NCI-H69 (cell line): Measurements from ENCODE around the gene FNDC1.
"Not testable (repeated sequence)": the region's sequence is repeated elsewhere in the genome, so short reads cannot be mapped to it uniquely, and the experiment has no call there.

ENCODE experiments used
- DNase-seq: peaks from one replicate; lab custom pipeline; 2025; lab: John Stamatoyannopoulos, UW

The FNDC1 gene

DNA sequence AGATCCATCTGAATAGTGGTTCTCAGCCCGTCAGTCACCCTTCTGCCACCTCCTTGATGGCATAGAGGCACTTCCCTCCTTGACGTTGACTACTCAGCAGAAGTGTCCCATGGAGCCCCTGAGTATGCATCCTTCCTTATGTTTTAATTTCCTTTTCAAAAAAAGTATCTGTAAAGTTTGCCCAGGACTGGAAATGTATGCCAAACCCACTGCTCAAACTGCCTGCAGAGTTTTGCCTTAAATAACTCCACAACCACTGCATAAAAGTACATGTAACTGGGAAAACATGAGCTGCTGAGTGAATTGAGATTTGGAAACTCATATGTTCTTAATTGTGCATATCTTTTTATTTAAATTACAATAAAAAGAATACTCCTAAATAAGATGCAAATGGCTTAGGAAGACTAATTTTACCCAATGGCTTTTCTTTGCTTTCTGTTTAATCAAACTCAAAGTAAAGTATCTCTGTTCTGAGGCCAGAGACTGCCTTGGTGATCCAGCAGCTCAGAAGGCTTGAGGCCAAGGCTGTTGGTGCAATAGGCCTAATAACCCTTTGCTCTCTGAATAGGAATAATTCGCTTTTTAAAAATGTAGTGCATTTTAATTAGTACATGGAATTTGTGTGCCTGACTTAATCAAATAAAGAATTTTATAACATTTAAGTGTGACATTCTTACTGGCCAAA, 90.4 kb downstream of the FNDC1 start:
- DNase-seq, result no peak

DNA sequence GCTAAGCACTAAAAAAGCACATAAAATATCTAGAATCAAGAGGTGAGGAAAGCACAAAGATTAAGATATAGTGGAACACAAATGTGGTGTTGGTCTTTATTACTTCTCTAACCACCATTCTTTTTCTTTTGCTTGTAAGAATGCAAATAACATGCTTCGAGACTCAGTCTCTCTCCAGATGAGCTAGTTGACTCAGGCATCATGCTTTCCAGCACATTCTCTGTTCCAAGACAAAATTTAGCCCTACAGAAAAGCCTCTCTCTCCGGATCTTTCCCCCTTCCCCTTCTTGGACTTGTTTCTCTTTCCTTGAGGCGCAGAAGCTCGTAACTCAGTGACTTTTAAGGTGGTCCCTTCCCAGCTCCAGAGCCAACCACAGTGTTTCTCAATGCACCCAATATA, 91.0 kb downstream of the FNDC1 start:
- DNase-seq, result no peak

DNA sequence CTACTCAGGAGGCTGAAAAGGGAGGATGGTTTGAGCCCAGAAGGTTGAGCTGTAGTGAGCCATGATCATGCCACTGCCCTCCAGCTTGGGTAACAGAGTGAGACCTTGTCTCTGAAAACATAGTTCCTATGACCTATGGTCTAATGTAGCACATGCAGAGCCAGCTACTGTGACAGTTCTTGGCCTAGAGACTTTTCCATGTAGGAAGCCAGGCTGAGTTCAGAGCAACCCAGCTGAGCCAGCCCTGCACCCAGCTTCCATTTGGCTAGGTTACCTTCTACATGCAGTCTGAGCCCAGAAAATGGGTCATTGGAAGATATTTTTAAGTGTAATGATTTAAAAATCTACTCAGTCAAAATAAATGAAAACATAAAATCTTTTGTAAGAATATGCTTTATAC, 92.8 kb downstream of the FNDC1 start:
- DNase-seq, result no peak

DNA sequence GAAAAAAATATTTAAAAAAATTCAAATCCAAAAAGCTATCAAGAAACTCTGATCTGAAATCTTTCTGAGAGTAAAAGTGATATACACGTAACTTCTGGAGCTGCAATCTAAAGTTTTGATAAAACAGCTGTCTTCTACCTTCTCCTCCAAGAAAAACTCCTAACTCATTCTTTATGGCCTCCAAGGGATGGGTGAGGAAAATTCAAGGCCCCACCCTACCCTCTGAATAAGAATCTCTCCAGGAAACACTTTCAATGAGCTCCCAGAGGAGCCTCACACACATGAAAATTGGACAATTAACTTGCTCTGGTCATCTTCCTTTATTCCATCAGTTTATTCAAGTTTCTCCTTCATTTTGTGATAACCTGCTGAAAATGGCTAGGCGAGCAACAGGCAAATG, 93.4 kb downstream of the FNDC1 start:
- no peak for DNase-seq

GRCh38 chr6:159267165-159267564, 98.0 kb downstream of the FNDC1 start:
- DNase-seq, result no peak

GRCh38 chr6:159268511-159268910, 99.3 kb downstream of the FNDC1 start:
- DNase-seq, result no peak

DNA sequence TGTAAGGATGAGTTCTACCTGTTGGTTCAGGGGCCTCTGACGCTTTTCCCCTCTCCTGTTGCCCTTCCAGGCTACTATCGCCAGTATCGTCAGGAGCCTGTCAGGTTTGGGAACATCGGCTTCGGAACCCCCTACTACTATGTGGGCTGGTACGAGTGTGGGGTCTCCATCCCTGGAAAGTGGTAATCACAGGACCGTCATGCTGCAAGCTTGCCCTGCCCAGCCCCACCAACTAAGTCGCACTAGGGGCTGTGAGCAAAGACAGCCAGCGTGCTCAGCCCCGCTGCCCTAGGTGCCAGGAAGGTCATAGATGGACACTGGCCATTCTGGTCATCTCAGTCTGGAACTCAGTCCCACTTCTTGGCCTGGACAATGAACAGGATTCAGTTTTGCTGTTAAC, 102.1 kb downstream of the FNDC1 start:
- DNase-seq, result no peak

DNA sequence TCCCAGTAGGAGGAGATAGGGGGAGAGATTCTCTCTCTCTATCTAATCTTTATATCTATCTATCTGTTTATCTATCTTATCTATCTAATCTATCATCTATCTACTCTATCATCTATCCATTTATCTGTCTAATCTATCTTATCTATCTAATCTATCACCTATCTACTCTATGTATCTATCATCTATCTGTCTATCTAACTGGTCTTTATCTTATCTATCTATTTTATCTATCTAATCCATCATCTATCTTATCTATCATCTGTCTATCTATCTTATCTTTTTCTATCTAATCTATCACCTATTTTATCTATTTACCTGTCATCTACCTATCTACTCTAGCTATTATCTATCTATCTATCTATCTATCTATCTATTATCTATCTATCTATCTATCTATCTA, 109.4 kb downstream of the FNDC1 start:
- no peak for DNase-seq

GRCh38 chr6:159279790-159280277, 110.6 kb downstream of the FNDC1 start:
- peak; percentile 37 for DNase-seq

DNA sequence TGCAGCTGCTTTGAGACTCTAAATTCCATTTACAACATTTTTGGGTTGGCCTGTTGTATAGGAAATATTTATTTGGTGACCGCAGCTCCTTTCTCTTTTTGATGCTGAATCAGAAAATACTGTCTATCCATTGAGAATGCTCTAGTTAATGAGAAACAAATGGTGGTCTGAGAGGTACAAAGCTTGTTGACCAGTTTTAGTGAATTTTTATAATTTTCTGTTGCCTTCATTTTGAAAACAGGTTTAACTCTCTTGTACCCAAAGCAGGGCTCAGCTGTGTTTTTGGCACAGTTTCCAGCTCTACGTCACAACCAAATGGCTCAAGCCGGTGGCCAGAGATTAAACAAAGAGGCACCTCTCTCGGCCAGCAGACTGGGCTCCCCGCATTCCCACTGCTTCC, 113.2 kb downstream of the FNDC1 start:
- DNase-seq, result no peak

DNA sequence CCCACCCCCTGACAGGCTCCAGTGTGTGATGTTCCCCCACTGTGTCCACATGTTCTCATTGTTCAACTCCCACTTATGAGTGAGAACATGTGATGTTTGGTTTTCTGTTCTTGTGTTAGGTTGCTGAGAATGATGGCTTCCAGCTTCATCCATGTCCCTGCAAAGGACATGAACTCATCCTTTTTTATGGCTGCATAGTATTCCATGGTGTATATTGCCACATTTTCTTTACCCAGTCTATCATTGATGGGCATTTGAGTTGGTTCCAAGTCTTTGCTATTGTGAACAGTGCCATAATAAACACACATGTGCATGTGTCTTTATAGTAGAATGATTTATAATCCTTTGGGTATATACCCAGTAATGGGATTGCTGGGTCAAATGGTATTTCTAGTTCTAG, 115.5 kb downstream of the FNDC1 start:
- DNase-seq, result not testable (repeated sequence)

GRCh38 chr6:159298840-159299239, 129.6 kb downstream of the FNDC1 start:
- no peak for DNase-seq

DNA sequence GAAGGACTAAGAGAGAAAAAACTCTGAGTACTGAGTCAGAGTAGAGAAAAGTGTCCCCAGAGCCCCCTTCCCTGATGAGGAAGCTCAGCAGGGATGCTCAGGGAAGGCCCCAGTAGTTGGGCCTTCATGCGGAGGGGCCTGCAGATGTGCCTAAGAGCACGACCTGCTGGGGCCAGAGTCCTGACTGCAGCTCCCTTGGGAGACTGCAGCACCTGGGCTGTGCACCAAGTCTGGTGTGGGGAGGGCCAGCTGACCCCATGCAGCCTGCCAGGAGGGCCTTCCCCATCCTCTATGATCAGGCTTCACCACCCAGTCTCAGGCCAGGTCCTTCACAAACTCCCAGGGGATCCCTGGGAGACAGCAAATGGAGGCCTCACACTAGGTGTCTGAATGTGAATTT, 130.4 kb downstream of the FNDC1 start:
- no peak for DNase-seq

- DNase-seq, result no peak
Measured at GRCh38 chr6:159301277-159301676, 132.1 kb downstream of the FNDC1 start.

DNA sequence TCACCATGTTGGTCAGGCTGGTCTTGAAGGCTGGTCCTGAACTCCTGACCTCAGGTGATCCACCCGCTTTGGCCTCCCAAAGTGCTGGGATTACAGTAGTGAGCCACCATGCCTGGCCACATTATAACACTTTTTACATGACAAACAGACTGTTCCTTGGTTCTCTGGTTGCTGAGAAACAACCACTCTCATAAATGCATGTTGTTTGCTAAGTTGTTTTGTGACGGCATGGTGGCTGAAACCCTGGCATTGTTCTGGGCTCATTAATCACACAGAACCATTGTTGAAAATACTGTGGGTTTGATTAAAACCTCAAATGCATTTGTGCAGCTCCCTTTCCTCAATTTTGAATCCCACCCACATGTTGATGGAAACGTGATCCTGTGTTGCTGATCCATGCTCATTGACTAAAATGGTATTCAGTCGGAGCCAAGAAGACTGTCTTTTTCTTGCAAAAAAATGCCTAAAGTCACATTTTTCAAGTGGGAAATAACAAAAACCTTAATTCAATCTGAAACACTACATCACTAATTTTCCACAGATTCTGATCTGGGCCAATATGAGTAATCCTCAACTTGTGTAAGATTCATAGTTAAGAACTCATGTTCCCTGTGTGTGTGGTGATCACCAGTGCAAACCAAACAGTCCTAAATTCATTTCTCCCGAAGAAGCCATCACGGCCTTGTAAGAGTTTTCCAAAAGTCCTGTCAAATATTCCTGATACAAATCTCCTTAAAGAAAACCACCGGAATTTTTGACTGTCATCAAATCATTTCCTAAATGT, 132.8 kb downstream of the FNDC1 start:
- no peak for DNase-seq

- peak; percentile 16 for DNase-seq
Measured at GRCh38 chr6:159302594-159302992, 133.4 kb downstream of the FNDC1 start.

- no peak for DNase-seq
Measured at GRCh38 chr6:159303159-159303558, 134.0 kb downstream of the FNDC1 start.

DNA sequence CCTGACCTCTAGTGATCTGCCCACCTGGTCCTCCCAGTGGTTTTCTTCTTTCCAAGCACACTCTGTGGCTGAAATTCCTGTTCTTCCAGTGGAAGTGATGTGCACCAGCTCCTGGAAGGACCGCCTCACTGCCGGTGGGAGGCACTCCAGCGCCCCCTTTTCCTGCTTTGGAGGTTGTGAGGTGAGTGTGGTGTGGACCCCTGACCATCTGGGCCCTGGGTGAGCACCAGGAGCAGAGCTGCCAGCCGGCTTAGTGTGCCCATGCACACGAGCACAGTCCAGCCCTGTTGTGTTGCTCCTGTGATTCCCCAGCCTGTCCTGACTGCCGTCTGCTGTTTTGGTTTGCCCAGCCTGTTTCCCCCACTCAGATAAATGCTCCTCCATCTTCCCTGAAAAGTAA, 134.6 kb downstream of the FNDC1 start:
- no peak for DNase-seq

- DNase-seq, result no peak
Measured at GRCh38 chr6:159304641-159305040, 135.4 kb downstream of the FNDC1 start.

DNA sequence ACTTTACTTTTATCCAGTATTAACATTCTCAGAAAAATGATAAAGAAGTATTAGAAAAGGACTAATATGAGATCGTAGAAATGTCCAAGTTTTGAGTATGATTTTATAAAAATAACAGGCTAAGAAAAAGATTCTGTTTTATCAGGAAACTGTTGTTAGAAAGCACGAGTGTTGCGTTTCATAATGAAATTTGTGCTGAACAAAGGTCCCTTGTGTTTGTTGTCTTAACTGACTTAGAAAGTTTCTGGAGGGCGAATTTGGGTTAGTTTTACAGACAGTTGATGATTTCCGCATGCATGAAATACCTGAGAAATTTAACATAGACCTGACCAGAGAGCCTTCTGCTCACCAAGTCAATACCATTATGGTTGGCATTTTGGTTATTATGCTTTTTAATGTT, 136.0 kb downstream of the FNDC1 start:
- no peak for DNase-seq

DNA sequence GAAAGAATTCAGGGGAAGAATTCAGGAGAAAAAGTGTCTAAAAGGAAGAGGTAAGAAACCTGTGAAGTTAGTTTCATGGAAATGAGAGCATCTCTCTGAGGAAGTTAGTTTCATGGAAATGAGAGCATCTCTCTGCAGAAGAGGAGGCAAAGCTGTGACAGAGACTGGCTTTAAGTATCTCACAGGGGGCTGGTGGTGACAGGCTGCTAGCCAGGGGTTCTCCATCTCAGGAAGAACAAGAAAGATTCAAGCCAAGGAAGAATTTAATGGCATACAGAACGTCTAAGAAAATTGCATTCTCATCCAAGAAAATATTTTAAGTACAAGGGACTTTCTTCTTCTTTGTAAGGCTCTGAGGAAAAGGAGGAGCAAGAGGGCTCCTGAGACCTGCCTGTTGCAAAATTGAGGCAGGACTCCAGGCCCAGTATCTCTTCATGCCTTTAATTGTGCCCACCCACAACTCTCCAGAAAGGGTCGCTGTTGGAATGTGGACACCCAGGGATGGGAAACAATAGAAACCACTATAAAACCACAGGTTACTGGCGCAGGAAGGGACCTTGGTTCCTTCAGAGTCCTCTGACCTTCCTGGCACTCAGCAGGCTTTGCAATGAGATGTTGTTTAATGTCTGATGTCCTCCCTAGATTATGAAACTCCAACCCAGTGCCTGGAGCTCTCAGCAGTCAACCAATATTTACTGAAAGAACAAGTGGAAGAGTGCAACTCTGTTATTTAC, 136.8 kb downstream of the FNDC1 start:
- DNase-seq, result no peak

DNA sequence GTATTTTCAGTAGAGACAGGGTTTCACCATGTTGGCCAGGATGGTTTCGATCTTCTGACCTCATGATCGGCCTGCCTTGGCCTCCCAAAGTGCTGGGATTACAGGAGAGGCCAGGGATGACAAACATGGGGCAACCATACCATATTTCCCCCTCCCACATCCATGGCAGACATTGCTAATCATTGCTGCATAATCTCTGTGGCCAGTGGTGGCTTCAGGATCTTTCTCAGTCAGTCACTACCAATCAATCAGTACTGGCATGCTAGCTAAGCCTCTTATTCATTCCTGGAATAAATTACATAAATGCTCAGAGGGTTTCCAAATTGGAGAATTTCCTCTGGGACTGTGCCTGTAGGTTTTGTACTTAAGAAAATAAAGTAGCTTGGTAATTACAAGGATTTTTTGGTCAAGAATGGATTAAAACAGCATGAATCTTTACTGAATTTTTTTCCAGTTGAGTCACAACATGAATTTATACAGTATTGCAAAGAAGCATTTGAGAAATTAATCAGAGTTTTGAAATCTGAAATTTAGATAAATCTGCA, 138.1 kb downstream of the FNDC1 start:
- DNase-seq, result no peak

- DNase-seq, result no peak
Measured at GRCh38 chr6:159308198-159308597, 139.0 kb downstream of the FNDC1 start.
